A673 (cell line): Measurements from ENCODE around the gene POLR3G. TPM values are rescaled to one million over a fixed set of nuclear protein-coding genes. Genes with fewer than 3 reads are reported as not detected.

Source experiments
- BruUV-seq: library from RNA; stranded (reverse); fragments of 400-500 nt; replicated peaks from 2 replicates; lab custom pipeline; 2021; lab: Mats Ljungman, UMichigan
- CTCF ChIA-PET: fragments of 300-600 bp; sonication (Branson Sonifier 250); formaldehyde crosslinking; loops from one replicate; lab custom pipeline; 2022; ENCODE audit warnings: antibody characterized with exemption; lab: Charles Lee
- POLR2A ChIA-PET: fragments of 300-600 bp; sonication (Branson Sonifier 250); formaldehyde crosslinking; loops from one replicate; lab custom pipeline; 2022; ENCODE audit warnings: antibody characterized with exemption; ENCODE audit not compliant: low non-redundant PET; lab: Charles Lee
- DNase-seq: peaks from one replicate; pipeline ENCODE4 v3.0.0-alpha.2; 2015; ENCODE audit warnings: low spot score
- H3K27ac ChIP-seq: fragments of 200-600 bp; sonication (generic); 2 replicates; pipeline ENCODE4 v1.5.1; 2016; ENCODE audit warnings: mixed run types, low read depth, mild to moderate bottlenecking, mixed read lengths, antibody characterized with exemption, low read length; ENCODE audit not compliant: poor library complexity, severe bottlenecking
- H3K27me3 ChIP-seq: fragments of 200-600 bp; sonication (generic); replicated peaks from 2 replicates; pipeline ENCODE4 v1.6.1; 2017; ENCODE audit warnings: mixed run types, low read depth, mild to moderate bottlenecking, mixed read lengths, antibody characterized with exemption, low read length; ENCODE audit not compliant: insufficient read depth, poor library complexity
- H3K36me3 ChIP-seq: fragments of 200-600 bp; sonication (generic); 2 replicates; pipeline ENCODE4 v1.6.1; 2016; ENCODE audit warnings: mixed run types, mild to moderate bottlenecking, mixed read lengths, antibody characterized with exemption, low read length; ENCODE audit not compliant: insufficient read depth, poor library complexity, severe bottlenecking
- H3K4me1 ChIP-seq: fragments of 200-600 bp; sonication (generic); 2 replicates; pipeline ENCODE4 v1.6.1; 2017; ENCODE audit warnings: mixed run types, mild to moderate bottlenecking, mixed read lengths, antibody characterized with exemption, low read length; ENCODE audit not compliant: insufficient read depth, poor library complexity, severe bottlenecking
- H3K4me3 ChIP-seq: fragments of 200-600 bp; sonication (generic); 2 replicates; pipeline ENCODE4 v1.5.1; 2016; ENCODE audit warnings: low read depth, mixed run types, mild to moderate bottlenecking, mixed read lengths, low read length; ENCODE audit not compliant: poor library complexity, severe bottlenecking
- H3K9me3 ChIP-seq: fragments of 200-600 bp; sonication (generic); 2 replicates; pipeline ENCODE4 v1.6.1; 2016; ENCODE audit warnings: mixed run types, low read depth, mild to moderate bottlenecking, mixed read lengths, antibody characterized with exemption, low read length; ENCODE audit not compliant: poor library complexity, severe bottlenecking
- EZH2 ChIP-seq: fragments of 200-600 bp; sonication (generic); IDR thresholded peaks from 2 replicates; pipeline ENCODE4 v1.6.1; 2017; ENCODE audit warnings: borderline replicate concordance, low read depth, mild to moderate bottlenecking, mixed read lengths, antibody characterized with exemption, low read length; ENCODE audit not compliant: poor library complexity, severe bottlenecking
- intact Hi-C: fragments of 100-400 bp; cut with micrococcal nuclease; formaldehyde crosslinking; loops from one replicate; pipeline ENCODE4 v1.10.0; 2022; ENCODE audit not compliant: unreplicated experiment
- total RNA-seq: library from RNA; stranded (reverse); gene quantifications from 2 replicates; pipeline ENCODE4 v1.2.3, GENCODE V29; 2021
- TF ChIP-seq, protein P1 (sequence below): fragments of 300-800, 200-600 bp; sonication (generic); conservative IDR thresholded peaks from 2 replicates; pipeline ENCODE4 v1.5.1; 2017; ENCODE audit warnings: low read depth, mild to moderate bottlenecking, antibody characterized with exemption, low read length, moderate library complexity, mixed read lengths

The POLR3G gene
- total RNA-seq, 1 experiment from 2014 or later = 10.6 TPM

DNA sequence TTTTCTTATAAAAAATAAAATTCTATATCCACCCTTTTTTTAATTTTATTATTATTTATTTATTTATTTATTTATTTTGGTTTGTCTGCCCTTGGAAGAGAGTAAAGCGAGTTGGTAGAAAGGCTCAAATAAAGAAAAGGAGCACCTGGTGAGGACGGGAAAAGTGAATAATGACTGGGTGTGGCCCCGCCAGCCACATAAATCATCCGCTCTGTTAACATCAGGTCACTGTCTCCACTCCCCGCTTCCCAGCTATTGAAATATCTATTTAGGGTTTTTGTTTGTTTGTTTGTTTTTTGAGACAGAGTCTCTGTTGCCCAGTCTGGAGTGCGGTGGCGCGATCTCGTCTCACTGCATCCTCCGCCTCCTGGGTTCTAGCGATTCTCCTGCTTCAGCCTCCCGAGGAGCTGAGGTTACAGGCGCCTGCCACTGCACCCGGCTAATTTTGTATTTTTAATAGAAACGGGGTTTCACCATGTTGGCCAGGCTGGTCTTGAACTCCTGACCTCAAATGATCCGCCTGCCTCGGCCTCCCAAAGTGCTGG, 844 bp downstream of the POLR3G start:
- no peaks in the 10 kb centered on the region for H3K27me3 ChIP-seq
- POLR2A ChIA-PET = interaction anchor here (0.6 to 0.7 kb wide), 2 partner anchors 20 to 1749 kb away, joined by 3 read pairs; no protein-coding TSS in a partner anchor
- CTCF ChIA-PET = no interaction called here
- intact Hi-C loops = no loop called here
- TF ChIP-seq, protein P1, sequence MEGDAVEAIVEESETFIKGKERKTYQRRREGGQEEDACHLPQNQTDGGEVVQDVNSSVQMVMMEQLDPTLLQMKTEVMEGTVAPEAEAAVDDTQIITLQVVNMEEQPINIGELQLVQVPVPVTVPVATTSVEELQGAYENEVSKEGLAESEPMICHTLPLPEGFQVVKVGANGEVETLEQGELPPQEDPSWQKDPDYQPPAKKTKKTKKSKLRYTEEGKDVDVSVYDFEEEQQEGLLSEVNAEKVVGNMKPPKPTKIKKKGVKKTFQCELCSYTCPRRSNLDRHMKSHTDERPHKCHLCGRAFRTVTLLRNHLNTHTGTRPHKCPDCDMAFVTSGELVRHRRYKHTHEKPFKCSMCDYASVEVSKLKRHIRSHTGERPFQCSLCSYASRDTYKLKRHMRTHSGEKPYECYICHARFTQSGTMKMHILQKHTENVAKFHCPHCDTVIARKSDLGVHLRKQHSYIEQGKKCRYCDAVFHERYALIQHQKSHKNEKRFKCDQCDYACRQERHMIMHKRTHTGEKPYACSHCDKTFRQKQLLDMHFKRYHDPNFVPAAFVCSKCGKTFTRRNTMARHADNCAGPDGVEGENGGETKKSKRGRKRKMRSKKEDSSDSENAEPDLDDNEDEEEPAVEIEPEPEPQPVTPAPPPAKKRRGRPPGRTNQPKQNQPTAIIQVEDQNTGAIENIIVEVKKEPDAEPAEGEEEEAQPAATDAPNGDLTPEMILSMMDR = no peak
- TF ChIP-seq EZH2 = no peak
- no peak for DNase-seq
- H3K4me3 ChIP-seq = peak overlapping the region; percentile 67
- H3K9me3 ChIP-seq = no peaks in the 10 kb centered on the region
- peaks cover 26% of the 10 kb centered on the region for H3K4me1 ChIP-seq
- no peaks in the 10 kb centered on the region for H3K36me3 ChIP-seq
- no peak overlapping the region for H3K27ac ChIP-seq
- BruUV-seq = no TSS peak

DNA sequence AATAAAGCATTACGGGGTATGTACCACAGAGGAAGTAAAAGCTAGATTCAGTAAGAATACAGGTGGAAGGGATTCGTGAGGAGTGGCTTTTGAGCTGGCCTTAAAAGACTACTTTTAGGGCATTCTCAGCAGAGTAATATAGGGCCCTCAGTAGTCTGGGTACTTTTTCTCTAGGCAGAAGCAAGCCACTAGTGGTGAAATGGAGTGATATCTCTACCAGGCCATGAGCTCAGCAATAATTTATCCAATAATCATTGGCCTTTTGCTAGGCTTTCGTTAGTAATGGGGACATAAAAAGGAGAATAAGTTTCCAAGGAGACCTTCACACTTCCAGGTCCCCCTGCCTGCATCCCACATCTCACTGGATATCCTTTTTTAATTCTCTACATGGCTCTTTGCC, 1.7 kb downstream of the POLR3G start:
- ChIA-PET POLR2A (interaction anchor here (0.5 to 0.7 kb wide), 2 partner anchors 8 to 19 kb away, joined by 3 to 5 read pairs; no protein-coding TSS in a partner anchor), CTCF (interaction anchor here (1.0 kb wide), 1 partner anchor 36 kb away, joined by 4 read pairs; no protein-coding TSS in a partner anchor)
- Histone ChIP-seq H3K27ac (no peak overlapping the region), H3K9me3 (no peaks in the 10 kb centered on the region), H3K4me3 (no peak overlapping the region), H3K36me3 (no peaks in the 10 kb centered on the region), H3K27me3 (no peaks in the 10 kb centered on the region), H3K4me1 (peaks cover 26% of the 10 kb centered on the region)
- intact Hi-C loops = no loop called here
- DNase-seq = peak; percentile 7
- no TSS peak for BruUV-seq
- no peak for TF ChIP-seq EZH2
- TF ChIP-seq, protein P1 = no peak

DNA sequence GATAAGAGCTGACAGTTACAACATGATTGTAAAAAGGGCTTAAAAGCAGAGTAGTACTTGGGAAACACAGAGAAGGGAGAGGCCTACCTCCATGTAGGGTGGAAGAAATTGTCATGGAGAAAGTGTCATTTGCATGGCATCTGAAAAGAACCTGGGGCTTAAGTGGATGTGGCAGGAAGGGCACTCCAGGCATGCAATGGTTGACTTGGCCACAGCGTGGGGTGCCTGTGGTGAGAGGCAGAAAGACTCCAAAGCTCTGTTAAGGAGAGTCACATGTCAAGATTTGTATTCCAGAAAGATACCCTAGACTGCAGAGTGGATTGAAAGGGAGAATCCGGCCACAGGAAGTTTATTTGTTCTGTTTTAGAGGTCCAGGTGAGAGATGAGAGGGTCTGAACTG, 2.4 kb downstream of the POLR3G start:
- peak; percentile 60 for DNase-seq
- BruUV-seq = no TSS peak
- POLR2A ChIA-PET = interaction anchor here (0.6 kb wide), 1 partner anchor 275 kb away, joined by 3 read pairs; no protein-coding TSS in a partner anchor

More for the DNA sequence above, 2.4 kb downstream of the POLR3G start:
- no peak for TF ChIP-seq EZH2
- TF ChIP-seq, protein P1 = no peak
- H3K9me3 ChIP-seq = no peaks in the 10 kb centered on the region
- peaks cover 26% of the 10 kb centered on the region for H3K4me1 ChIP-seq
- CTCF ChIA-PET = interaction anchor here (1.0 kb wide), 1 partner anchor 37 kb away, joined by 4 read pairs; no protein-coding TSS in a partner anchor
- no peak overlapping the region for H3K27ac ChIP-seq
- H3K36me3 ChIP-seq = no peaks in the 10 kb centered on the region
- H3K4me3 ChIP-seq = no peak overlapping the region
- intact Hi-C loops = no loop called here
- no peaks in the 10 kb centered on the region for H3K27me3 ChIP-seq
